Adrenal gland (tissue), 5 donors: ENCODE measurements around the gene SLC30A10.

Source experiments
- CTCF ChIP-seq, 6 experiments: fragments of 450-650 bp in 4 of 6; fragments of 200-600 bp in 2 of 6; sonication (generic) in 1 of 6; IDR thresholded peaks; 1 replicate in 5 of 6; 2 replicates in 1 of 6; pipeline versions ENCODE4 v1.5.1 to v1.8.0; 2016 to 2021; ENCODE audit warnings: antibody characterized with exemption in 6 of 6, mild to moderate bottlenecking in 2 of 6, moderate library complexity in 1 of 6
- POLR2A ChIP-seq, 2 donors: fragments of 450-650 bp; IDR thresholded peaks; one replicate each; pipeline ENCODE4 v1.6.1; 2017; ENCODE audit warnings: antibody characterized with exemption in 2 of 2, mild to moderate bottlenecking in 2 of 2, moderate library complexity in 1 of 2
- donor health status: DM: no; HTN: no; CAD: no.

- TF ChIP-seq CTCF (IDR thresholded peaks at IDR 0.05): no peak
- TF ChIP-seq POLR2A (IDR thresholded peaks at IDR 0.05): no peak
Measured at GRCh38 chr1:219917851-219918466, 10.4 kb downstream of the SLC30A10 start.
